Measurements from ENCODE around the gene HOXD8.

Gene HOXD8

DNA sequence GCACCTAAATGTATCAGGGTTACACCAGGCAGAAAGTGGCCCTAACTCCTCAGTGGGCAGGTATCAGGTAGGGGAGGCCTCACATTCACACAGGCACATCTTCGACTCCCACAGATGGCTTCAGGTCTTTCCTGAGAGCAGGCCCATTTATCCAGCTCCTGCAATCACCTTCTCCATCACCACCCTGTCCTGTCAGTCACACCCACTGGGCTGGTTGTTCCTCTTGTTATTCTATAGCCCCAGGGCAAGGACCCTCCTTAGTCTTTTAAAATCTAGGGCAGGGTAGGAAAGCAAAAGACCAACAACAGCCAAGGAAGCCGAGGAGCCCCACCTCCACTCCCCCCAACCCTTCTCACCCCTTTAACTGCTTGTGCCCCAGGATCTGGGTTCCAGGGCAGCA is 12.8 kb downstream of the HOXD8 start:
- H2AFZ ChIP-seq (ENCODE audit: low read length): no peak overlapping the region
- H4K91ac ChIP-seq (ENCODE audit: low read depth, low read length, poor library complexity): no peak overlapping the region
- no peak overlapping the region for H3K4me3 ChIP-seq (ENCODE audit: low read length in 2 of 2)

DNA sequence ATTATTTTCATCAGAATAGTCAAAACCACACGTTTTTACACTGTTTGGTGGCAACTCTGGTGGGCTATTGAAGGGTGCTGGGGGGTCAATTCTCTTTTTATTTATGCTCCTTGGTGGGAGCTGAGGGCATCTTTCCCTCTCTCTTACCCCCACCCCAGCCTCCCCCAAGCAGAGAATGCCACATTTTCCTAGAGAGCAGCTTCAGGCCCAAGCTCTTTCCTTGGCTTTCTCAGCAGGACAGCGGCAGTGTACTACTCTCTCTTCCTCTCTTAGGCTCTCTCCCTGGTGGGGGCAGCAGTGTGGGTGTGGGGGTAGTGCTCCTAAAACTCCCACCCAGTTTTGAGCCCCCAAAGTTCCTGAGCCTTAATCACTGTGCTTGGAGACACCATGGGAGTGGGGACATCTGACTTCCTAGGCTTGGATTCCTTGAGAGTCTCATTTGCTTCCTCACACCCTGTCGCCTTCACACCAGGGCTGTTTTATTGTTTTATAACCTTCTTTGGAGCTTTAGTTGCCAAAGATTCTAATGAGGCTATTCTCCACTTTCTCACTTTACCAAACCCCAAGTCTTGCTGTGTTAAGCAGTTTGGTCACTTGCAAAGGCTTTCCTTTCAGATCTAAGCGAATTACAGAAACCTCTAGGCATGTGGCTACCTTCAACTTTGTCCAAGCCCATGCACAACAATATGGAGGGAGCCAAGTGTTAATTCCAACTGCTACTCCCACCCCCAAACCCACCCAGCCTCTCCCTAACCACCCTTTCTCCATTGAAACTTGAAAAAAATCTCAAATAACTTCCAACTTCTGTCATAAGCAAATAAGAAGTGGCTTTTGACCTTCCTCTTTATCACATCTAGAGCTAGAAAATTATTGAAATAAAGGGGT is 15.8 kb downstream of the HOXD8 start:
- Histone ChIP-seq H3K4me1 (ENCODE audit: control insufficient read depth in 2 of 2, insufficient read depth in 1 of 2, low read depth in 1 of 2, low read length in 2 of 2) (peaks cover 0 to 2% of the 10 kb centered on the region in 2 donors), H3K36me3 (replicated peaks in 1 of 2; ENCODE audit: control insufficient read depth in 2 of 2, insufficient read depth in 2 of 2, low read length in 2 of 2) (no peaks in the 10 kb centered on the region), H3K4me3 (ENCODE audit: low read length in 2 of 2) (no peak overlapping the region), H2BK5ac (ENCODE audit: low read length) (no peak overlapping the region), H3K18ac (ENCODE audit: low read length) (no peak overlapping the region), H2BK15ac (ENCODE audit: low read length) (no peak overlapping the region), H4K91ac (ENCODE audit: low read depth, low read length, poor library complexity) (no peak overlapping the region), H2BK12ac (ENCODE audit: low read length) (no peak overlapping the region), H3K14ac (ENCODE audit: low read length) (no peak overlapping the region), H3K9ac (ENCODE audit: low read depth, low read length, poor library complexity) (no peak overlapping the region), H3K79me1 (ENCODE audit: low read depth, low read length) (no peaks in the 10 kb centered on the region), H3K27me3 (ENCODE audit: control insufficient read depth in 3 of 3, insufficient read depth in 3 of 3, low read depth in 1 of 3, low read length in 3 of 3) (peaks cover 31 to 95% (median 91%) of the 10 kb centered on the region in 3 experiments), H3K9me3 (replicated peaks in 1 of 2; ENCODE audit: control insufficient read depth in 2 of 2, insufficient read depth in 1 of 2, low read depth in 1 of 2, low read length in 2 of 2) (peaks cover 0 to 8% of the 10 kb centered on the region in 2 donors), H3K27ac (replicated peaks; ENCODE audit: low read length) (no peak overlapping the region), H2AK5ac (ENCODE audit: low read depth, low read length) (no peak overlapping the region), H4K8ac (ENCODE audit: low read depth, low read length) (no peak overlapping the region), H3K23ac (ENCODE audit: low read depth, low read length, poor library complexity) (no peak overlapping the region), H2BK120ac (ENCODE audit: low read depth, low read length) (no peak overlapping the region), H3K4me2 (ENCODE audit: insufficient read depth, low read length, poor library complexity, severe bottlenecking) (no peak overlapping the region), H3K4ac (ENCODE audit: low read length) (no peak overlapping the region), H2AFZ (ENCODE audit: low read length) (no peak overlapping the region)
- DNase-seq (ENCODE audit: low spot score): no peak
- WGBS, 2 donors (ENCODE audit: extremely low coverage in 2 of 2, insufficient read length in 2 of 2, insufficient replicate concordance in 1 of 2): no CpG with 5 or more reads among the region's 4 CpGs

More for the DNA sequence above, 12.8 kb downstream of the HOXD8 start:
- Histone ChIP-seq H3K9ac (ENCODE audit: low read depth, low read length, poor library complexity) (no peak overlapping the region), H3K23ac (ENCODE audit: low read depth, low read length, poor library complexity) (no peak overlapping the region), H3K9me3 (replicated peaks in 1 of 2; ENCODE audit: control insufficient read depth in 2 of 2, insufficient read depth in 1 of 2, low read depth in 1 of 2, low read length in 2 of 2) (peaks cover 8 to 17% of the 10 kb centered on the region in 2 donors), H3K27me3 (ENCODE audit: control insufficient read depth in 3 of 3, insufficient read depth in 3 of 3, low read depth in 1 of 3, low read length in 3 of 3) (peaks cover 16 to 95% (median 90%) of the 10 kb centered on the region in 3 experiments), H2AK5ac (ENCODE audit: low read depth, low read length) (no peak overlapping the region), H3K18ac (ENCODE audit: low read length) (no peak overlapping the region), H3K4ac (ENCODE audit: low read length) (no peak overlapping the region), H3K27ac (replicated peaks; ENCODE audit: low read length) (no peak overlapping the region), H3K79me1 (ENCODE audit: low read depth, low read length) (no peaks in the 10 kb centered on the region), H3K36me3 (replicated peaks in 1 of 2; ENCODE audit: control insufficient read depth in 2 of 2, insufficient read depth in 2 of 2, low read length in 2 of 2) (no peaks in the 10 kb centered on the region), H2BK120ac (ENCODE audit: low read depth, low read length) (no peak overlapping the region), H2BK5ac (ENCODE audit: low read length) (no peak overlapping the region), H2BK15ac (ENCODE audit: low read length) (no peak overlapping the region), H3K4me1 (ENCODE audit: control insufficient read depth in 2 of 2, insufficient read depth in 1 of 2, low read depth in 1 of 2, low read length in 2 of 2) (peaks cover 0 to 2% of the 10 kb centered on the region in 2 donors), H2BK12ac (ENCODE audit: low read length) (no peak overlapping the region), H3K4me2 (ENCODE audit: insufficient read depth, low read length, poor library complexity, severe bottlenecking) (no peak overlapping the region), H4K8ac (ENCODE audit: low read depth, low read length) (no peak overlapping the region), H3K14ac (ENCODE audit: low read length) (no peak overlapping the region)
- no peak for DNase-seq (ENCODE audit: low spot score)
- WGBS, 2 donors (ENCODE audit: extremely low coverage in 2 of 2, insufficient read length in 2 of 2, insufficient replicate concordance in 1 of 2): no CpG with 5 or more reads among the region's 2 CpGs

DNA sequence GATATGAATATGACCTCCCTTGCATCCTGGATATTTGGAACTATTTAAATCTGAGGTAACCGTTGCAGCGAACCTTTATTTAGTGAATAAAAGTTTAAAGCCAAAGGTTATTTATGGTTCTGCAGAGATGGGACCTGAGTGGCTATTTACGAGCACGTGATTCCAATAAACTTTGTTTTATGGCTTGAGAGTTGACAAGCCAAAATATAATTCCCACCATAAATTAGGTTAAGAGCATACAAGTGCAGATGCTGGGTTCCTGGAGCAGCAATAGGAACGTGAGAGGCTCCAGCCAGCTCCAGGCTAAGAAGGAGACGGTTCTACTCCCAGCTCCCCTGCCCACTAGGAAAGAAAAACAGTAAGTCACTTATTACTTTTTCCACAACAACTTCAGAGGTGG is 16.6 kb downstream of the HOXD8 start:
- Histone ChIP-seq H4K8ac (ENCODE audit: low read depth, low read length) (no peak overlapping the region), H2BK12ac (ENCODE audit: low read length) (no peak overlapping the region), H3K14ac (ENCODE audit: low read length) (no peak overlapping the region), H3K27me3 (ENCODE audit: control insufficient read depth in 3 of 3, insufficient read depth in 3 of 3, low read depth in 1 of 3, low read length in 3 of 3) (peaks cover 37 to 97% (median 93%) of the 10 kb centered on the region in 3 experiments), H3K36me3 (replicated peaks in 1 of 2; ENCODE audit: control insufficient read depth in 2 of 2, insufficient read depth in 2 of 2, low read length in 2 of 2) (no peaks in the 10 kb centered on the region), H3K4me2 (ENCODE audit: insufficient read depth, low read length, poor library complexity, severe bottlenecking) (no peak overlapping the region), H2AK5ac (ENCODE audit: low read depth, low read length) (no peak overlapping the region), H2BK15ac (ENCODE audit: low read length) (no peak overlapping the region), H3K9ac (ENCODE audit: low read depth, low read length, poor library complexity) (no peak overlapping the region), H2BK5ac (ENCODE audit: low read length) (no peak overlapping the region), H3K18ac (ENCODE audit: low read length) (no peak overlapping the region), H3K9me3 (replicated peaks in 1 of 2; ENCODE audit: control insufficient read depth in 2 of 2, insufficient read depth in 1 of 2, low read depth in 1 of 2, low read length in 2 of 2) (peaks cover 0 to 9% of the 10 kb centered on the region in 2 donors), H3K27ac (replicated peaks; ENCODE audit: low read length) (no peak overlapping the region), H3K23ac (ENCODE audit: low read depth, low read length, poor library complexity) (no peak overlapping the region), H3K79me1 (ENCODE audit: low read depth, low read length) (no peaks in the 10 kb centered on the region), H3K4me3 (ENCODE audit: low read length in 2 of 2) (no peak overlapping the region), H4K91ac (ENCODE audit: low read depth, low read length, poor library complexity) (no peak overlapping the region), H2BK120ac (ENCODE audit: low read depth, low read length) (no peak overlapping the region), H3K4ac (ENCODE audit: low read length) (no peak overlapping the region), H2AFZ (ENCODE audit: low read length) (no peak overlapping the region), H3K4me1 (ENCODE audit: control insufficient read depth in 2 of 2, insufficient read depth in 1 of 2, low read depth in 1 of 2, low read length in 2 of 2) (no peaks in the 10 kb centered on the region)
- DNase-seq (ENCODE audit: low spot score): no peak
- WGBS, 2 donors (ENCODE audit: extremely low coverage in 2 of 2, insufficient read length in 2 of 2, insufficient replicate concordance in 1 of 2): no CpG with 5 or more reads among the region's 6 CpGs

DNA sequence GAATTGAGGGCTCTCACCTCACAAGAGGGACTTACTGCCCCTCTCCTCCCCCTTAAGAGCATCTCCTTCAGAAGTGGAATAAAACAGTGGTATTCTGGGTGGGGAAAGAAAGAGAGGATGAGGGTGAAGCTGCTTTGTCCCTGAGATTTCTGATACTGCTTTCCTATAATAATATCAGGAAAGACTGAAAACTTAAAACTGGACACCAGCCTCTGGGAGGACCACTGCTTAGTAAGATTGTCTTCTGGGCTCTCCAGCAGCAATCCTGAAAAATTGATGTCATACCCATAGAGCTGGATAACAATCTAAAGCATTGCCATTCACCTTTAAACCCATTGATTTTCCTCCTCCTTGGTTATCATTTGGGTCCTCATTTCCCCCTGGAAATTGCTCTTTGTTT is 17.1 kb downstream of the HOXD8 start:
- Histone ChIP-seq H2AFZ (ENCODE audit: low read length) (no peak overlapping the region), H3K36me3 (replicated peaks in 1 of 2; ENCODE audit: control insufficient read depth in 2 of 2, insufficient read depth in 2 of 2, low read length in 2 of 2) (no peaks in the 10 kb centered on the region), H2BK5ac (ENCODE audit: low read length) (no peak overlapping the region), H3K18ac (ENCODE audit: low read length) (no peak overlapping the region), H3K9me3 (replicated peaks in 1 of 2; ENCODE audit: control insufficient read depth in 2 of 2, insufficient read depth in 1 of 2, low read depth in 1 of 2, low read length in 2 of 2) (peaks cover 0 to 9% of the 10 kb centered on the region in 2 donors), H3K9ac (ENCODE audit: low read depth, low read length, poor library complexity) (no peak overlapping the region), H3K27me3 (ENCODE audit: control insufficient read depth in 3 of 3, insufficient read depth in 3 of 3, low read depth in 1 of 3, low read length in 3 of 3) (peaks cover 43 to 97% (median 93%) of the 10 kb centered on the region in 3 experiments), H3K4me1 (ENCODE audit: control insufficient read depth in 2 of 2, insufficient read depth in 1 of 2, low read depth in 1 of 2, low read length in 2 of 2) (no peaks in the 10 kb centered on the region), H3K4me3 (ENCODE audit: low read length in 2 of 2) (no peak overlapping the region), H3K4ac (ENCODE audit: low read length) (no peak overlapping the region), H2AK5ac (ENCODE audit: low read depth, low read length) (no peak overlapping the region), H2BK120ac (ENCODE audit: low read depth, low read length) (no peak overlapping the region), H3K27ac (replicated peaks; ENCODE audit: low read length) (no peak overlapping the region), H4K8ac (ENCODE audit: low read depth, low read length) (no peak overlapping the region), H3K23ac (ENCODE audit: low read depth, low read length, poor library complexity) (no peak overlapping the region), H3K4me2 (ENCODE audit: insufficient read depth, low read length, poor library complexity, severe bottlenecking) (no peak overlapping the region), H4K91ac (ENCODE audit: low read depth, low read length, poor library complexity) (no peak overlapping the region), H3K14ac (ENCODE audit: low read length) (no peak overlapping the region), H2BK12ac (ENCODE audit: low read length) (no peak overlapping the region), H2BK15ac (ENCODE audit: low read length) (no peak overlapping the region), H3K79me1 (ENCODE audit: low read depth, low read length) (no peaks in the 10 kb centered on the region)
- DNase-seq (ENCODE audit: low spot score): no peak

Measured in neuronal stem cell (in vitro differentiated cells).